GM21526 (cell line): ENCODE results near the gene EBF4.
A peak's percentile ranks its signal among the peaks of the same experiment; 100 is the strongest.

ENCODE experiments used
- ATAC-seq: cut with Tn5 transposase; IDR thresholded peaks from one replicate; pipeline ENCODE4 v1.9.1; 2021; ENCODE audit warnings: moderate library complexity; ENCODE audit not compliant: unreplicated experiment, low FRiP score

EBF4 gene, protein sequence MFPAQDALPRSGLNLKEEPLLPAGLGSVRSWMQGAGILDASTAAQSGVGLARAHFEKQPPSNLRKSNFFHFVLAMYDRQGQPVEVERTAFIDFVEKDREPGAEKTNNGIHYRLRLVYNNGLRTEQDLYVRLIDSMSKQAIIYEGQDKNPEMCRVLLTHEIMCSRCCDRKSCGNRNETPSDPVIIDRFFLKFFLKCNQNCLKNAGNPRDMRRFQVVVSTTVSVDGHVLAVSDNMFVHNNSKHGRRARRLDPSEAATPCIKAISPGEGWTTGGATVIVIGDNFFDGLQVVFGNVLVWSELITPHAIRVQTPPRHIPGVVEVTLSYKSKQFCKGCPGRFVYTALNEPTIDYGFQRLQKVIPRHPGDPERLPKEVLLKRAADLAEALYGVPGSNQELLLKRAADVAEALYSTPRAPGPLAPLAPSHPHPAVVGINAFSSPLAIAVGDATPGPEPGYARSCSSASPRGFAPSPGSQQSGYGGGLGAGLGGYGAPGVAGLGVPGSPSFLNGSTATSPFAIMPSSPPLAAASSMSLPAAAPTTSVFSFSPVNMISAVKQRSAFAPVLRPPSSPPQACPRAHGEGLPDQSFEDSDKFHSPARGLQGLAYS

DNA sequence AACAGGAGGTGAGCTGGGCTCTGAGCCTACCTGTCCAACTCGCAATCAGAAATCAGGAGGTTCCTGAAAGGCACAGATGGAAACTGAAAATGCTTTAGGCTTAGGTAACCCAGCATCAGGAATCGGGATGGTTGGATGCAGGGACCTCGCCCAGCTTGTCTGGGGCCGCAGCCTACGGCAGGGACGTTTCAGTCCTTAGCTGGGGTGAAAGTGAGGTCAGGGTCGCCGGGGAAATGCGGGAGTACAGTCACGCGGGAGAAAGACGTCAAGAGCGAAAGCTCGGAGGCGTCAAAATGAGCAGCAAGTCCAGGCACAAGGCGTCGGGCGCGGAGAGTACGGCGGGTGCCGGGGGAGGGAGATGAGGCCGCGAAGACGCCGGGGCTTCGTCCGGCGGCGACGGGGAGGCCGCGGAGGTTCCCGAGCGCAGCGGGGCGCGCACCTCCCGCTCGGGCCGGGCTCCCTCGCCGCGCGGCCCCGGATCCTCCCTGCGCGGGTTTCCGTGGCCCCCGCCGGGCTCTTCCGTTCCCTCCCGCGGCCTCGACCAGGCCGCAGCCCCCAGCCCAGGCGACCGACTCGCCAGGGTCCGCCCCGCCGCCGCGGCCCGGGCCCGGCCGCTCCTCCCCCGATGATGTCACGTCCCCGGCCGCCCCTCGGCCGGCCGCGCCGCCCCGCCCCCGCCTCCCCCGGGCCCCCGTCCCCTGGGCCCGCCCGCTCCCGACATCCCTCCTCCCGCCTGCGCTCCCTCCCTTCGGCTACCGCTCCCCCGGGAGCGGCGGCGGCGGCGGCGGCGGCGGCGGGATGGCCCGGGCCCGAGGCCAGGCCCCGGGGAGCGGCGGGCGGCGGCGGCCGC is at the start of gene EBF4:
EBF4 (plus strand) TSS at position 745 of the 850 bp plus-strand sequence. CDS start 866 bp downstream, outside the sequence.
- no peak for ATAC-seq

DNA sequence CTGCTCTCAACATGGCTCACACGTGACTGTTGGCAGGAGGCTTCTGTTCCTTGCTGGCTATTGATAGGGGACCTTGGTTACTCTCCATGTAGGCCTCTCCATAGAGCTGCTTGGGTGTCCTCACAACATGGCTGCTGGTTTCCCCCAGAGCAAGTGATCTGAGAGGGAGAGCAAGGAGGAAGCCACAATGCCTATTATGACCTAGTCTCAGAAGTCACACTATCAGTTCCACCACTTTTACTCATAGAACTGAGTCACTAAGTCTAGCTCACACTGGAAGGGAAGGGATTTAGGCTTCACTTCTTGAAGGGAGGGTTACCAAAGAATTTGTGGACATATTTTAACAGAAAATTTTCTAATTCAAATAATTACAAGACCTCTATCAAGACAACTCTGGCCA is 48.9 kb upstream of the EBF4 start:
- no peak for ATAC-seq

DNA sequence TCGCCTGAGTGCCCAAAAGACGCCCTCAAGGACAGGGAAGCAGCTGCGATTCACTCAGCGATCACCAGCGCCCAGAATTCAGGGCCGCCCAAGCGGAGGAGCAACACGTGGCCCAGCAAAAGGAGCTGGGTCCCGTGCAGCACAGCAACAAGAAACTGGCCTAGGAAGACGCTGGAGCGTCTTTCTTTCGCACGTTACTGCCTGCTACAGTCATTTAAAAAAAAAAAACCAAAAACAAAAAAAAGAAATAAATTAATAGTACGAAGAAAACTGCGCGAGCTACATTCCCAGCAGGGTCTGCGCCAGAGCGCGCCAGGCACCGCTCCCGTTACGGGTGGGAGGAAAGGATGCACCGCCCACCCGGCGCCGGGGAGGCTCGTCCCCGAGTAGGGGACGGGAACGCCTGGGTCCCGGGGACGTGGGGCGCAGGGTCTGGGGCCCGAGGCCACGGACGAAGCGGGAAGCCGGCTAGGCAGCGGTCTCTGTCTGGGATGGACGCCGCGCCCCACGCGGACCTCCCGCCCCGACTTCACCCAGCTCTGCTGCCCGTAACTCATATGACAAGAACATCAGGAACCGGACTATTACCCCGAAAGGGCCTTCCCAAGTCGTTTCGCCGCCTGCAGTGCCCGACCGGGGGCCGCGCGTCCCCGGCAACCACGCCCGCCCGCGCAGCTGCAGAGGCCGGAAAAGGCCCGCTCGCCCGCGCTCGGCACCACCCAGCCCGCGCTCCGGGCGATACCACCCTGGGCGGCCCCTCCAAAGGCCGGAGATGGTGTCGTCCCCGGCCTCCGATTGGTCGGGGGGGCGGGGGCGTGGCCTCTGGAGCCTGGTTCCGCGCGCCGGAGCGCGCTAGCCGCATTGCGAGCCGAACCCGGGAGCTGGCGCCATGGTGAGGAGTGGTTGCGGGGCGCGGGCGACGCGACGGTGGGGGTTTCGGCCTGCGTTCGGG is 40.5 kb upstream of the EBF4 start, which contains the start of gene NOP56:
NOP56 (plus strand) TSS at position 861 of the 952 bp plus-strand sequence; CDS start at position 890, 29 bp downstream.
- peak; percentile 70 for ATAC-seq

DNA sequence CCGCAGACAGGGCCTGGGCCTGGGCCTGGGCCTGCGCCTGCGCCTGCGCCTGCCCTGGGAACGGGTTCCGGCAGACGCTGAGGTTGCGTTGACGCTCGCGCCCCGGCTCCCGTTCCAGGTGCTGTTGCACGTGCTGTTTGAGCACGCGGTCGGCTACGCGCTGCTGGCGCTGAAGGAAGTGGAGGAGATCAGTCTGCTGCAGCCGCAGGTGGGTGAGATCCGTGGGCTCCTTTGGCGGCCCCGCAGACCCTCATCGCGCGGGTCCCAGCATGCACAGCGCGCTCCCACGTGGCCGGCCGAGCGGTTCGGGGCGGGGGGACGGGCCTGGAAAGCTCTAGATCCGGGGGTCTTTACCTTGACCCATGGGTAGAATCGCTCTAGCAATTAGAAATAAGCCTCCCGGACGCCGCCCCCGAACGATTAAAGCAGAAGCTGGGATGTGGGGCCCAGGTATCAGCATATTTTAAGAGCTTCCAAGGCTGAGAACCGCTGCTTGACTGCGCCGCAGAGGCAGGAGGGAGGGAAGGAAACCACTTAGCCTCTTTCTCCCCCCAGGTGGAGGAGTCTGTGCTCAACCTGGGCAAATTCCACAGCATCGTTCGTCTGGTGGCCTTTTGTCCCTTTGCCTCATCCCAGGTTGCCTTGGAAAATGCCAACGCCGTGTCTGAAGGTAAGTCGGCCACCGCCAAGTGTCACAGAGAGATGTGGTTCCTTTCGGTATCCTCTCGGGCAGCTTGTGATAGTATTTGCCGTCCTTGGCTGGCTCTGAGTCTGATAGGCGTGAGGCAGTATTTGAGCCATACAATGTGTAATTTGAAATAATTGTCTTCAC is 39.6 kb upstream of the EBF4 start:
- peak; percentile 33 for ATAC-seq

DNA sequence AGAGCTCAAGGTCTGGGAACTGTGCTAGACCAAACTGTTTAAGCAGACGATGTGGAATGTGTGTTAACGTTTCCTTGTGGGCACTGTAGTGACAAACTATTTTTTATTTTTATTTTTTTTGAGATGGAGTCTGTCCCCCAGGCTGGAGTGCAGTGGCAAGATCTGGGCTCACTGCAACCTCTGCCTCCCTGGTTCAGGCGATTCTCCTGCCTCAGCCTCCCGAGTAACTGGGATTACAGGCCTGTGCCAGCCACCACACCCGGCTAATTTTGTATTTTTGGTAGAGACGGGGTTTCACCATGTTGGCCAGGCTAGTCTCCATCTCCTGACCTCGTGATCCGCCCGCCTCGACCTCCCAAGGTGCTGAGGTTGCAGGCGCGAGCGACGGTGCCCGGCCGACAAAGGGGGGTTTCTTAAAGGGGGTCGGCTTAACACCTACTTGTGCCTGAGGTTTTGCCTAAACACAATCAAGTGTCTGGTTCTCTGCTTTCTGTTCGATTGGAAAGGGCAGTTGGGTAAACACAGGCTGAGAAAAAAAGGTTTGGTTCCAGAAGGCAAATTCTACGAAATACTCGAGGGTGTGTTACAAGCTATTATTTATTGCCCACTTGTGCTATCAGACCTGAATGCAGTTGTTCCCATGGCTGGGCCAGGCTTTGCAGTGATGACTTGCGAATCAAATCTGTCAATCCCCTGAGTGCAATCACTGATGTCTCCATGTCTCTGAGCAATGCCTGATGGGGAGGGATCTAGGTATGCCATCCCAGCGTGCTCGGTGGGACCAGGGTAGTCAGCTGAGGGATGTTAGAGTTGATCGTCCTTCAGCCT is 38.8 kb upstream of the EBF4 start:
- no peak for ATAC-seq

DNA sequence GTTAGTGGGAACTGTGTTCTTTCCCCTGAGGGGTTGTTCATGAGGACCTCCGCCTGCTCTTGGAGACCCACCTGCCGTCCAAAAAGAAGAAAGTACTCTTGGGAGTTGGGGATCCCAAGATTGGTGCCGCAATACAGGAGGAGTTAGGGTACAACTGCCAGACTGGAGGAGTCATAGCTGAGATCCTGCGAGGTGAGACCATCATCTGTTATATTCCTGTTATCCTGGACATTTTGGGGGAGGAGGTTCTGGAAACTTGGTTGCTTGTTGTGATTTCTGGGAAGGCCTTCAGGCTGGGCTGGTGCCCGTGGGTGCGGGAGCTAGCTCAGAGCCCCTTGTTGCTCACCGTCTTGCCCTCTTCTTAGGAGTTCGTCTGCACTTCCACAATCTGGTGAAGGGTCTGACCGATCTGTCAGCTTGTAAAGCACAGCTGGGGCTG is 38.2 kb upstream of the EBF4 start:
- no peak for ATAC-seq

DNA sequence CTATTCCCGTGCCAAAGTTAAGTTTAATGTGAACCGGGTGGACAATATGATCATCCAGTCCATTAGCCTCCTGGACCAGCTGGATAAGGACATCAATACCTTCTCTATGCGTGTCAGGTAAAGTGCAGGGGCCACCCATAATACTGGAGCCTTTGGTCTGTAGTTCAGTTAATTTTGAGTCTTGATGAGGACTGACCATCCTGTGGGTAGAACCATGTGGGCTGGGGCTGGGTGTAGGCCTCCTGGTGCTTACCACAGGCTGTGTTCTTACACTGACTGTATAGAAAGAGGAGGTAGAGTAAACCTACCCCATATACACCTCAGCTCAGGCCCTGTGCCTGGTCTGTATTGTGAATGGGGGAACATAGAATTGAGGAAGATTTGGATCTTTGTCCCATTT is 37.7 kb upstream of the EBF4 start:
- no peak for ATAC-seq

DNA sequence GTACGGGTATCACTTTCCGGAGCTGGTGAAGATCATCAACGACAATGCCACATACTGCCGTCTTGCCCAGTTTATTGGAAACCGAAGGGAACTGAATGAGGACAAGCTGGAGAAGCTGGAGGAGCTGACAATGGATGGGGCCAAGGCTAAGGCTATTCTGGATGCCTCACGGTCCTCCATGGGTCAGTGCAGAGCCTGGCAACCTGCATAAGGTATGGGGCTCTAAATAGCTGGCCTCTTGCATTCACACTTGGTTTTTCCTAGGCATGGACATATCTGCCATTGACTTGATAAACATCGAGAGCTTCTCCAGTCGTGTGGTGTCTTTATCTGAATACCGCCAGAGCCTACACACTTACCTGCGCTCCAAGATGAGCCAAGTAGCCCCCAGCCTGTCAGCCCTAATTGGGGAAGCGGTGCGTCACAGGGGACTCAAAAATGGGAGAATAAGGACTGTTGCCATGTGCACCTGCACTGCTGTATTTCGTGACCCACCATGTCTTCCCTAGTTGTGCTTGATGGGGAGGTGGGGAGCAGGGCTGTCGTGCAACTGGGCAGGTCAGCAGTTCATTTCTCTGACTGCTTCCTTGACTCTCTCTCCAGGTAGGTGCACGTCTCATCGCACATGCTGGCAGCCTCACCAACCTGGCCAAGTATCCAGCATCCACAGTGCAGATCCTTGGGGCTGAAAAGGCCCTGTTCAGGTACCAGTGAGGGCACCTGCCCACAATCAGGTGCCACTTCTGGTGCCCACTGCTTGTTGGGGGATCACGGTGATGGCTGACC is 37.1 kb upstream of the EBF4 start:
- no peak for ATAC-seq

DNA sequence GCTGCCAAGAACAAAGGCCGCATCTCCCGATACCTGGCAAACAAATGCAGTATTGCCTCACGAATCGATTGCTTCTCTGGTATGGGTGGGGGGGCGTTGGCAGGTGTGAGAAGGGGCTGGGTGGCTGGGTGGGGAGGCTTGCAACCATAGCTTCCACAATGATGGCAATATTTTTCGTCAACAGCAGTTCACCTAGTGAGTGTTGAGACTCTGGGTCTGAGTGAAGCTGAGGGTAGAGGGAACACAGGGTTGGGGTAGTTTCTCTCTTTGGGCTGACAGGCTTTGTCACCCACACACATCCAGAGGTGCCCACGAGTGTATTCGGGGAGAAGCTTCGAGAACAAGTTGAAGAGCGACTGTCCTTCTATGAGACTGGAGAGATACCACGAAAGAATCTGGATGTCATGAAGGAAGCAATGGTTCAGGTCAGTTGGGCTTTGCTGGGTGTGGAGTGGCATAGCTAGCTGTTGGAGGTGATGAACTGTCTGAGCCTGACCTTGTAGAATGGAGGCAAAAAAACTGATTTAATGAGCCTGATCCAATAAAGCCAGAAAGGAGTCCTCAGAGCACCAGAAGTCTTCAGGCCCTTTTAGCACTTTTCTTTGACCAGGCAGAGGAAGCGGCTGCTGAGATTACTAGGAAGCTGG is 36.0 kb upstream of the EBF4 start:
- no peak for ATAC-seq

DNA sequence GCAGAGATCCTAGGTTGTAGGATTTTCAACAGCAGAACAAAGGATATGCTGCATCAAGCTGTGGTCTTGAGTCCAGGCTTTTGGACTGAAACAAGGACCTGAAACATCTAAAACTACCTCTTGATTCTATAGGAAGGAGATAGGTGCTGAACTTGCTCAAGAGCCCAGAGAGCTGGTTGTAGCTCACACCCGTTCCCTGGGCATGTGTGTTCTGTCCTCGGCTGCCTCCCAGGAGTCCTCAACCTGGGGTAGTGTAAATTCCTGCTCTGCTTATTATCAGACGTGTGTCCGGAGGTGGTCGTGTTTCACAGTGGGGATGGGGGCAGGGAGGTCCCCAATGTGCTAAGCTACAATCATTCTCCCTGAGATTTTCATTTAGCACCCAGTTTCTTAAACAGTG is 35.3 kb upstream of the EBF4 start:
- ATAC-seq = no peak

DNA sequence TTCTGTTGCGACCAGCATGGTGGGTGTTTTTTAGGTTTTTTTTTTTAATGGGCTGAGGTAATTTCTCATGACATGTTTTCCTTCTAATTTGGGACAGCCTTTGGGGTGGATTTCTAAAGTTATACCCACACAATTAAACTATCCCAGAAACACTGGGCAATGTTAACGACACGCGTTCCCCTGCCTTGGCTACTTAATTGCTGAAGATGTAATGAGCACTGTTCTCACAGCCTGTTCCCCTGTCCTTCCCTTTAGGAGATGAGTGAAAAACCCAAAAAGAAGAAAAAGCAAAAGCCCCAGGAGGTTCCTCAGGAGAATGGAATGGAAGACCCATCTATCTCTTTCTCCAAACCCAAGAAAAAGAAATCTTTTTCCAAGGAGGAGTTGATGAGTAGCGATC is 34.9 kb upstream of the EBF4 start:
- no peak for ATAC-seq

DNA sequence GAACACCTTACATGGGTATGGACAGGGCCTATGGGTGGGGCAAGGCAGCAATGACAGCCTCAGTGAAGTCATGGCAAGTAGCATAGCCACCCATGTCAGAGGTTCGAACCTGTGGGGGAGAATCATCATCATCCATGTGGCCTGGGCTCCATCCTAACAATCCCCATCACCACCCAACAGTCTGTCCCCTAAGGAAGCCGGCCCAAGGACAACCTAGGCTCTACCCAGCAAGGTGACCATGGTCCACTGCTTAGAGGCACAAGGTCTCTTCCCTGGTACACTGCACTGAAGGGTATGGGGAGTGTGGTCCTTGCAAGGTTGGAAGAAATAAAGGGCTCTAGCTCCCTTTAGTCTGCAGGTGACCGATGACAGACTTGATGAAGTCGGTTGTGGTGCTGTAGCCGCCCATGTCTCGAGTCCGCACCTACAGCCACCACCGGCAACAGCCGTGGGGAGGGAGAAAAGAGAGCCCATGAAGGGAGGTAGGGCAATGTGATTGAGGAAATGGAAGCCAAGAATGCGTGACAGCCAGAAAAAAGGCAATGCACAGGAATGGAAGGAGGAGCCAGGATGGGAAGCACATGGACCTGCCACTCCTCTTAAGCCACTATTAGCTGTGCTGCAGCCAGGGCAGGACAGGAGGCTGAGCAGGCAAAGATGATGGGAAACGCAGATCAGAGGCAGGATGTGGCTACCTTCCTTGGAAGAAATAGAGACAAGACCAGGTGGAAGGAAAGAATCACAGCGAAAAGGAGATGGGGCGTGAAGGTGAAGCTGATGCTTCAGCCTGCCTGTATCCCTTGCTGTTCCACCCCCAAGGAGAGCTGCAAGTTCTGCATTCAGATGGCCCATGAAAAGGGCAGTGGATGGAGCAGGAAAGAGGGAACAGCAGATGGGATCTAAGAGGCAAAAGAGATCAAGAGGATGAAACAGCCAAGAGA is 33.9 kb upstream of the EBF4 start:
- ATAC-seq = no peak

DNA sequence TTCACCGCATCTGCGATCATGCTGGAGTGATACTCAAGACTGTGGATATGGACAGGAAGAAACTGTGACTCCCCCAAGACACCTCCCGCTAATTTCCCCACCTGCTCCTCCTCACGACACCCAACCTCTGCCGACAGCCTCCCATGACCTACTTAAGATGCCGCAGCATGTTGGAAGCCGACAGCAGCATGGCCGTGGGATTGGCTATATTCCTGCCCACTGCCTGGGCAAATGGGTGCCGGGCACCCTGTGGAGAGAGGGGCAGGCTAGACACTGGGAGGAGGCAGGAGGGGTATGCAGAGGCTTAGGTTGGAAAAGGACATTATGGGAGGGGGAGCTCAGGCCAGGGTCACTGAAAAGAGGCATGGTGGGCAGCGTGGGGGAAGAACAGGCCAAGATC is 33.0 kb upstream of the EBF4 start:
- no peak for ATAC-seq

DNA sequence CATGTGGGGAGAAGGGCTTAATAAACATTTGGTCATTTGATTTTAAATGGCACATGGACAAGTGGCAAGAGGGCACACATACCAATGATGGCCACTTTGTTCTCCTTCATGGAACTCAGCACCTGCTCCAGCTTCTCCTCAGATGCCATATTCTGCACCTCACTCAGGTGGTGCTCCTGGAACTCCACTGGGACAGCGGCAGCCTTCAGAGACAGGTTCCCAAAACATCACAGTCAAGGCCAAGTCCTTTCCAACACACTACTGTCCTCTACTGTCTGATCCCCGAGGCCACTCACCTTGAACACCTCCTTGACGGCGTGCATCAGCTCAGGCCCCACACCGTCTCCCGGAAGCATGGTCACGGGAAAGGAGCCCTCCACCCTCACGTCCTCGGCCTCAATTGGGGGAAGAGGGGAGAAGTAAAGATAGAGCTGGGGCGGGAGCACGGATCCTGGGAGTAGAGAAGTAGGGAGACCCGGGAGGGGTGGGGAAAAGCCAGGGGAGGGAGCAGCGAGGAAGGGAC is 29.2 kb upstream of the EBF4 start:
- ATAC-seq = no peak

DNA sequence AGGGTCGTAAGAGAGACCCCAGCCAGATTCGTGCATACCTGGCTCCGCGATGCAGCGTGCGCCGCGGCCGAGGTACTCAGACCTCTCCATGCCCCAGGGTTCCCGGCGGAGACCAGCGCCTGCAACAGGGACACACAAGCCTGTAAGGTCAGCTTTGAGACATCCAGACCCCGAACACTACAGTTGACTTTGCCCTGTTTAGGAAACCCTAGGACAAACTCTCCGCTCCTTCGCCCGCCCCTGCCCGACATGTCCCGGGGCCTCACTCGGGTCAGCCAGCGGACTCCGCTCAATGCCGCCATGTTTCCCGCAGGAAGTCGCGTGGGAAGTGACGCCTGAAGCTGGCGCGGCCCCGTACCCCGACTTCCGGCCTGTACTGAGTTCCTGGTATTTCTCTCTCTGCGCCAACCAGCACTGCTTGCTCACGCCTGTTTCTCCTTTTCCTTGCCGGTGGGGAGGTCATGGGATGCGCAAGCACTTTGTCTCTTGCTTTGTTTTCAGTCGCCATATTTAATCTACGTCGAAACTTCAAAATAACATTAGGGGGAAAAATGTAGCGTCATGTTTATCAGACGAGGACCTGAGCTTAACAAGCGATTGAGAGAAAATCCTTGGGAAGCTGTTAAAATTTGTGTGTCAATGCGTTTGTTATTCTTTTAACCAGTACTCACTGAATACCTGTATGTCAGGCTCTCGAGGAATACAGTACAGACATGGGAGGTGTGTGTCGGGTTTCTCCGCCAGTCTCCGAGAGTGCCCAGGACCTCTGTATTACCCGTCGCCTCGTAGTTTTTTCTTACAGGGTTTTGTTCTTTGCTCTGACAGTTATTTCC is 28.5 kb upstream of the EBF4 start, which contains the start of gene IDH3B:
IDH3B (minus strand) TSS at position 330 of the 833 bp plus-strand sequence; CDS start at position 302, 28 bp downstream.
- ATAC-seq = peak; percentile 65
